Right kidney (tissue), 1 donor: Measurements from ENCODE around the gene ZNF662.

ENCODE experiments used
- DNase-seq: peaks from one replicate; pipeline ENCODE4 v3.0.0-alpha.2; 2016

Gene ZNF662

DNA sequence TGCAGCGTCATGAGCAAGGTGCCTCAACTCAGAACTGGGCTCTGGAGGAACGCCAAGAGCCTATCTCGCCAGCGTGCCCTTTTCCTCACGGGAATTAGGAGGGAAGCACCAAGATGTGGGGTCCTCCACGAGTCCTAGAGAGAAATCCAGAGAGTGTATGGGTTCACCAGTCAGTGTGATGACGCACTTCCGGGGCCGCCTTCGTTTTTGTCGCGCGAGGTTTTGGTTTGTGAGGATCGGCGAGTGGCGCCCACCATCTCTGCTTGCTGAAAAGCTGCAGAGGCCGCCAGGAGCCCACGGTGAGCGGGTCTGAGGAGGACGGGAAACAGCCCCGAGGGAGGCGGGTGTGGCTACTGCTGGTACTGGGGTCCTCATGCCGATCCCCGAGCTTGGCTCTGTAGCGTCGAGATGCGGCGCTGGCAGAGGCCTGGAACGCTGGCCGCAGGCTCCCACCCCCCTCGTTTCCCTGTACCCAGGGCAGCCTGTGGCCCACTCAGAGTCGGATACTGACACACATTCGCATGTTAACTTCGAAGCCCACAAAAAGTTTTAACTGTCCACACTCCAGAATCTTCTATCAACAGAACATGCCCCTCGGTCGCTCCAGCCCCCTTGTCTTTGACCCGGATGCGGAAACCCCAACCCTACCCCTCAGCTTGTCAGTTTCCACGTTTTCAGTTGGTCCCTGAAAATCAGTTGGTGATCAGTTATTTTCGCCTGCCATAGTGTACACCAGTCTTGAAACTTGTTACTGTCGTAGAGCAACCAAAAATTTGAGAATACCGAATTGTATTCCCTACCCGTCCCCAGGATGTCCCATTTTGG lies 30.4 kb downstream of the ZNF662 start:
- DNase-seq: peak; percentile 47

DNA sequence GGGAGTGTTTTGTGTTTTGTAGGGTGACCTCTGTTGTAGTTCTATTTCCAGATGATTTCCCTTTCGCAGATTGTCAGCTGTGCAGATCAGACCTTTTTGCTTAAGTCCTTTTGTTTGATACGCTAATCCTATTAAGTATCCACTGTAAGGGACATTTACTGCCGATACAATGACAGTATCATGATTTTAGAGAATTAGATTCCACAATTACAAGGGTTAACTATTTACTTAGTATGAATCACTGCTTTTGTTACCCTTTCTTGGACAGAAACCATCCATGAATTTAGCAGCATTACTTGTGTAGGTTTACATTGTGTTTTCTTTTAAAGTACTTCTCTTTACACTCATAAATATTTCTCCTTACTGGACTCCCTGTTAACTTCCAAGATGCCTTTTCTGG lies 31.4 kb downstream of the ZNF662 start:
- DNase-seq: no peak

DNA sequence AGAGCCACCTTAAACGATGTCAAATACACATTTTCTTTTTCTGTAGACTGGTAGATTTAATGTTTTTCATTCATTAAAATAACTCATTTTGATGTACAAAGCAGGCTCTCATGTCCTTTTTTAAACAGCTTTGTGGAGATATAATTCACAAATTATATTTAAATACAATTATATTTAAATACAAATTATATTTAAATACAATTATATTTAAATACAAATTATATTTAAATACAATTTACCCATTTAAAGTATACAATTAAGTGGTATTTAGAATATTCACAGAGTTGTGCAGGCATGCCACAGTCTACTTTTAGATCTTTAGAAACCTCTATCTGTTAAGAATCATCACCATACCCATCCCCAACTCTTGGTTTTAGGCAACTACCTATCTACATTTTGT lies 36.8 kb downstream of the ZNF662 start:
- DNase-seq: no peak

DNA sequence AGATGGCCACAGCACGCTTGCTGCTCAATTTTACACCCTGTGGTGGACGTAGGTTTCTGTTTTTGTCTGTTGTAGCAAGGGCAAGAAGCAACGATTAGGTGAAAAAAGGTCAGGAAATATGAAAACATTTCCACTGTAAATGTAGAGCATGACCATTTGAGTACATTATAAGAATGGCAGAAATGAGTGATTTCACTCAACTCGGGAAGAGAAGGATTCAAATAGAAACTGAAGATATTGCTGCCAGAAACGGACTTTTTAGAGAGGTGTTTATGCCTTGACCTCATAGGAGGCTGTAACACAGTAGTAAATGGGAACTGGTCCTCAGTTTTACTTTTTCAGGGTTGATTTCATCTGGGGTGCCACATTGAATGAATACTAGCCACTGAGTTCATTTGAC lies 40.1 kb downstream of the ZNF662 start:
- DNase-seq: no peak

DNA sequence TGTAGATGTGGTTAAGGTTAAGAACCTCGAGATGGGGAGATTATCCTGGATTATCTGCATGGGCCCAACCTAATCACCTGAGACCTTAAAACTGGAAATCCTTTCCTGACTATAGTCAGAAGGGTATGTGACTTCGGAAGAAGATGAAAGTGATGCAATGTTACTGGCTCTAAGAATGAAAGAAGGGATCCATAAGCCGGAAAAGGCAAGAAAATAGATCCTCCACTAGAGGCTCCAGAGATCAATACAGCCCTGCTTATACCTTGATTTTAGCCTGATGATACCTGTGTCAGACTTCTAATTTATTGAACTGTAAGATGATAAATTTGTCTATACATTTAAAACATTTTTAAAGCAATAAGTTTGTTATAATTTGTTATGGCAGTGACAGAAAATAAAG lies 51.6 kb downstream of the ZNF662 start:
- DNase-seq: no peak

DNA sequence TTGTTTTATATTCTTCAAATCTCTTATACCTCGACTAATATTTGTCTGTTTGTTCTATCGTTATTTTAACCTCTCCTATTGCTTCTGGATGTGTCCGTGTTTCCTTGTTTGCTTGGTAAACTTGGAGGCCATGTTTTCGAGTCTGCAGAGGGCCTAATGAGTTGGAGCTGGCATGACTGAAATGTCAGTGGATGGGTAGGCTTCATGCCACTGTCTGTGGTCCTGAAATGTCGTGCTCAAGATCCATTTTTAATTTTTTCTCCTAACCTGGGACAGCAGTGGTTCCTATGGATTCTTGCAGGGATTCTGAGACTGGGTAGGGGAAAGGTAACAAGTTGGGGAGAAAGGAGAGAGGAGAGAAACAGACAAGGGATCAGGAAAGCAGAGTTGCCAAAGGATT lies 54.3 kb downstream of the ZNF662 start:
- no peak for DNase-seq

DNA sequence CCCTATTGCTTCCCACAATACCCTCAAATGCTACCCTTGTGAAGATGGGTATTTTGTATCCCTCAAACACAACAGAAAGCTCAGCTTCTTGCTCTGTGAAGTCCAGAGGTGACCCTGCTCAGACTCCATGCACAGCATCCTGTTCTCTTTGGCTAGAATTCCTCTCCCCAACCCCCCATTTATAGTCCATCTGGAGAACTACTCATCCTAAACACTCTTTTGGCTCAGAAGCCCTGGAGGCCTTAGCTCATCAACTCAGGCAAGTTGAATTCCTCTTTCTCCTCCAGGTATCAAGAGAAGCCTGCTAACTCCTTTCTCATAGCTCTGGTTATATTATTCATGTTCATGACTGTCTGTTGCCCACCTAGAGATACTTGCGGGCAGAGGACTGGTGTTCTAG lies 54.8 kb downstream of the ZNF662 start:
- no peak for DNase-seq

DNA sequence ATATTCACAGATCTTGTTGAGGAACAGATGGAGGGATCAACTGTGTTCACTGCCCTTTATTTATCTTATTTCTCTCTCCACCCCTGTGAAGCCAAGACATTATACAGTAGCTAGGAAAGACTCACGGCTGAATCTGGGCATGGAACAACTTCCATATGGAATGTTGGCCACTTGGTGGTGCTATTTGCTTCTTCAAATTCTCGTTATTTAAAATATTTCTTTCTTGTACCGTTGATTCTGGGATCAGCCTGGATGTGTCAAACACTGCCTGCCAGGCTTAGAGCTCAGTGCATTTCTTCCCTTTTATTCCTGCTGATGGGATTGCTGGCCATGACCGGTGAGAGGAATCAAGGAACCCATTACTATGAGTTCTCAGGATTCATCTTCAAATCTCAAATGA lies 55.7 kb downstream of the ZNF662 start:
- peak; percentile 12 for DNase-seq

DNA sequence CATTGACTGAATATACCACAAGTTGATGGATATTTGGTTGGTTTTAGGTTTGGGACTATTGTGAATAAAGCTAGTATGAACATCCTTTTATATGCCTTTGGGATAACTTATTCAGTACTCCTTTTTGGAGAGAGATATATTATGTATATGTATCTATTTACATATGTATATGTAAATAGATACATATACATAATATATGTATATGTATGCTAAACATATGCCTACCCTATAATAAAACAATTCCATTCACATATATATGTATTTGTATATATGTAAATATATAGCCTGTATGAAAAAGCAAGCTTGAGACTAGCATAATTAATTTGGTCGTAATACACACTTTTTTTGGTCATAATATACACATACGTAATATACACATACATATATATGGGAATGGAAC lies 57.3 kb downstream of the ZNF662 start:
- no peak for DNase-seq

DNA sequence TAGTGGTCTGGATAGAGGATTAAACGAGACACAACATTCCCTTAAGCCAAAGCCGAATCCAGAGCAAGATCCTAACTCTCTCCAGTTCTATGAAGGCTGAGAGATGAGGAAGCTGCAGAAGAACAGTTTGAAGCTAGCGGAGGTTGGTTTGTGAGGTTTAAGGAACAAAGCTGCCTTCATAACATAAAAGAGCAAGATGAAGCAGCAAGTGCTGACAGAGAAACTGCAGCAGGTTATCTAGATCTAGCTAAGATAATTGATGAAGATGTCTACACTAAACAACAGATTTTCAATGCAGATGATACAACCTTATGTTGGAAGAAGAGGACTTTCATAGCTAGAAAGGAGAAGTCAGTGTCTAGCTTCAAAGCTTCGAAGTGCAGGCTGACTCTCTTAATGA lies 58.3 kb downstream of the ZNF662 start:
- no peak for DNase-seq
